ENCODE measurements around the gene ZNF680.
"Not testable (repeated sequence)": the region's sequence is repeated elsewhere in the genome, so short reads cannot be mapped to it uniquely, and the experiment has no call there.

ZNF680 gene

GRCh38 chr7:64562626-64563278 is at the start of gene ZNF680:
ZNF680 (minus strand) TSS chr7:64563071; CDS start chr7:64562954, 117 bp downstream.
- DNase-seq: peak; percentile 76

GRCh38 chr7:64612452-64612851 is 49.6 kb upstream of the ZNF680 start:
- no peak for DNase-seq

- DNase-seq: no peak
Observed at GRCh38 chr7:64611717-64612116, 48.8 kb upstream of the ZNF680 start.

- no peak for DNase-seq
Observed at GRCh38 chr7:64610997-64611396, 48.1 kb upstream of the ZNF680 start.

GRCh38 chr7:64608116-64608910 is 45.4 kb upstream of the ZNF680 start:
- no peak for DNase-seq

GRCh38 chr7:64606385-64606784 is 43.5 kb upstream of the ZNF680 start:
- DNase-seq: no peak

- no peak for DNase-seq
Observed at GRCh38 chr7:64603271-64603670, 40.4 kb upstream of the ZNF680 start.

GRCh38 chr7:64602518-64602917 is 39.6 kb upstream of the ZNF680 start:
- DNase-seq: no peak

GRCh38 chr7:64602086-64602485 is 39.2 kb upstream of the ZNF680 start:
- no peak for DNase-seq

GRCh38 chr7:64599359-64599758 is 36.5 kb upstream of the ZNF680 start:
- no peak for DNase-seq

GRCh38 chr7:64590971-64591370 is 28.1 kb upstream of the ZNF680 start:
- DNase-seq: no peak

GRCh38 chr7:64581926-64582894 is 19.3 kb upstream of the ZNF680 start:
- DNase-seq: no peak

- no peak for DNase-seq
Observed at GRCh38 chr7:64581391-64581790, 18.5 kb upstream of the ZNF680 start.

GRCh38 chr7:64574540-64575099 is 11.7 kb upstream of the ZNF680 start:
- DNase-seq: no peak

- not testable (repeated sequence) for DNase-seq
Observed at GRCh38 chr7:64570284-64570605, 7.4 kb upstream of the ZNF680 start.

- DNase-seq: not testable (repeated sequence)
Observed at GRCh38 chr7:64569372-64570283, 6.8 kb upstream of the ZNF680 start.

- DNase-seq: no peak
Observed at GRCh38 chr7:64562256-64562625, 630 bp downstream of the ZNF680 start.

- no peak for DNase-seq
Observed at GRCh38 chr7:64559206-64559605, 3.7 kb downstream of the ZNF680 start.

GRCh38 chr7:64558781-64559180 is 4.1 kb downstream of the ZNF680 start:
- no peak for DNase-seq

- no peak for DNase-seq
Observed at GRCh38 chr7:64558323-64558705, 4.6 kb downstream of the ZNF680 start.

GRCh38 chr7:64557601-64558322 is 5.1 kb downstream of the ZNF680 start:
- no peak for DNase-seq

Measured in NCI-H524 treated with DMSO at 0.1 percent for 48 hours (cell line).